ENCODE data around the gene PANX2. TPM values are rescaled to one million over a fixed set of nuclear protein-coding genes. Genes with fewer than 3 reads are reported as not detected.
A peak's percentile ranks its signal among the peaks of the same experiment; 100 is the strongest.

The PANX2 gene
- total and polyA plus RNA-seq, 2 of the 13 experiments (the other 11 are each of a cell fraction or from before 2014, with no cell fraction given), result 0.15 to 1.1 TPM

DNA sequence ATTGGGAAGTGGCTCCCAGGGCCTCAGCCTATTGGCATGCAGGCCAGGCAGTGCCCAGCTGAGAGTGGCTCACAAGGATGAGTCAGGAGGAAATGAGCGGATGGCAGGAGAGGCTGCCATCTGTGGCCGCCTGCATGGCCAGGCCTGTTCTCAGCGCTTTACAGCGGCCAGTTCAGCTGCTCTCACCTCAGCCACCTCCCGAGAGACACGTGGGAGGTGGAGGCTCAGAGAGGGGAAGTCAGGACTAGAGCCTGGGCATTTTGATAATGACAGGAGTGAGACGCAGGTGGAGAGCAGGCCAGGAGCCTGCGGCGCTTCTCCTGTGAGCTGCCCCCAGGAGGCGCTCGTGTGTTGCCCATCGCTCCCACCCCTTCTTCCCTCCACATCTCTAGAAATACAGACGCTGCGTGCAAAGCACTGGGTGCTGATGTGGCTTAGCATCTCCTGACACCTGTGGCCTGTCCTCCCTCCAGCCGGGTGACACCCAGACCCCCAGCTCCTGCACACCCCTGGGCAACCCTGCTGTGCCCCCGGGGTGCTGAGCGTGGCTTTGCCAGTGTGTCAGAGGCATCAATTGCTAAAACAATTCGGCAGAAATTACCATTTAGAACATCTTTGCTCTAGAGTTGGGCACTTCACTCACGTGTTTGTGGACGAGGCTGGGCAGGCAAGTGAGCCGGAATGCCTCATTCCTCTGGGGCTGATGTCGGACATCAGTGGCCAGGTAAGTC is 21.4 kb upstream of the PANX2 start (continued):
- TF ChIP-seq MXI1 (IDR thresholded peaks at IDR 0.05; ENCODE audit: borderline replicate concordance, low read depth, low read length) (peak; percentile 26; the same call in 1 of the 3 replicates), NCOA1 (CRISPR knock-in tag; IDR thresholded peaks at IDR 0.05) (no peak), HMGXB4 (CRISPR knock-in tag; IDR thresholded peaks at IDR 0.05; ENCODE audit: borderline replicate concordance in 1 of 2, low read depth in 1 of 2) (peak; percentile 41 to 53; a peak in 1 of 4 replicates), ZNF704 (CRISPR knock-in tag; IDR thresholded peaks at IDR 0.05; ENCODE audit: borderline replicate concordance) (no peak), BCL6 (CRISPR knock-in tag; IDR thresholded peaks at IDR 0.05) (no peak), ZNF724P (CRISPR knock-in tag; IDR thresholded peaks at IDR 0.05; ENCODE audit: borderline replicate concordance) (no peak), HOXA3 (CRISPR knock-in tag; IDR thresholded peaks at IDR 0.05) (peak; percentile 49; the same call in 1 of the 2 replicates), ZSCAN25 (CRISPR knock-in tag; IDR thresholded peaks at IDR 0.05) (0 out of 2 replicates have a peak, but pooled peaks have one; percentile 41), SOX5 (CRISPR knock-in tag; IDR thresholded peaks at IDR 0.05; ENCODE audit: borderline replicate concordance) (0 out of 2 replicates have a peak, but pooled peaks have one; percentile 16), ZFP36L1 (CRISPR knock-in tag; IDR thresholded peaks at IDR 0.05) (no peak), HDAC2 (CRISPR knock-in tag; IDR thresholded peaks at IDR 0.05) (0 out of 2 replicates have a peak, but pooled peaks have one; percentile 38), KLF15 (CRISPR knock-in tag; IDR thresholded peaks at IDR 0.05; ENCODE audit: borderline replicate concordance) (0 out of 2 replicates have a peak, but pooled peaks have one; percentile 41), MXD4 (CRISPR knock-in tag; IDR thresholded peaks at IDR 0.05) (0 out of 2 replicates have a peak, but pooled peaks have one; percentile 43), ZNF782 (CRISPR knock-in tag; IDR thresholded peaks at IDR 0.05; ENCODE audit: borderline replicate concordance) (no peak), SP1 (IDR thresholded peaks at IDR 0.05) (no peak), SP1 (CRISPR knock-in tag; IDR thresholded peaks at IDR 0.05) (no peak), ZNF17 (CRISPR knock-in tag; IDR thresholded peaks at IDR 0.05) (no peak), ZNF720 (CRISPR knock-in tag; IDR thresholded peaks at IDR 0.05) (no peak), ZNF781 (CRISPR knock-in tag; IDR thresholded peaks at IDR 0.05; ENCODE audit: borderline replicate concordance, not compliant biosample characterization) (no peak)
- TF ChIP-seq, protein P1, sequence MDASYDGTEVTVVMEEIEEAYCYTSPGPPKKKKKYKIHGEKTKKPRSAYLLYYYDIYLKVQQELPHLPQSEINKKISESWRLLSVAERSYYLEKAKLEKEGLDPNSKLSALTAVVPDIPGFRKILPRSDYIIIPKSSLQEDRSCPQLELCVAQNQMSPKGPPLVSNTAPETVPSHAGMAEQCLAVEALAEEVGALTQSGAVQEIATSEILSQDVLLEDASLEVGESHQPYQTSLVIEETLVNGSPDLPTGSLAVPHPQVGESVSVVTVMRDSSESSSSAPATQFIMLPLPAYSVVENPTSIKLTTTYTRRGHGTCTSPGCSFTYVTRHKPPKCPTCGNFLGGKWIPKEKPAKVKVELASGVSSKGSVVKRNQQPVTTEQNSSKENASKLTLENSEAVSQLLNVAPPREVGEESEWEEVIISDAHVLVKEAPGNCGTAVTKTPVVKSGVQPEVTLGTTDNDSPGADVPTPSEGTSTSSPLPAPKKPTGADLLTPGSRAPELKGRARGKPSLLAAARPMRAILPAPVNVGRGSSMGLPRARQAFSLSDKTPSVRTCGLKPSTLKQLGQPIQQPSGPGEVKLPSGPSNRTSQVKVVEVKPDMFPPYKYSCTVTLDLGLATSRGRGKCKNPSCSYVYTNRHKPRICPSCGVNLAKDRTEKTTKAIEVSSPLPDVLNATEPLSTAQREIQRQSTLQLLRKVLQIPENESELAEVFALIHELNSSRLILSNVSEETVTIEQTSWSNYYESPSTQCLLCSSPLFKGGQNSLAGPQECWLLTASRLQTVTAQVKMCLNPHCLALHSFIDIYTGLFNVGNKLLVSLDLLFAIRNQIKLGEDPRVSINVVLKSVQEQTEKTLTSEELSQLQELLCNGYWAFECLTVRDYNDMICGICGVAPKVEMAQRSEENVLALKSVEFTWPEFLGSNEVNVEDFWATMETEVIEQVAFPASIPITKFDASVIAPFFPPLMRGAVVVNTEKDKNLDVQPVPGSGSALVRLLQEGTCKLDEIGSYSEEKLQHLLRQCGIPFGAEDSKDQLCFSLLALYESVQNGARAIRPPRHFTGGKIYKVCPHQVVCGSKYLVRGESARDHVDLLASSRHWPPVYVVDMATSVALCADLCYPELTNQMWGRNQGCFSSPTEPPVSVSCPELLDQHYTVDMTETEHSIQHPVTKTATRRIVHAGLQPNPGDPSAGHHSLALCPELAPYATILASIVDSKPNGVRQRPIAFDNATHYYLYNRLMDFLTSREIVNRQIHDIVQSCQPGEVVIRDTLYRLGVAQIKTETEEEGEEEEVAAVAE (CRISPR knock-in tag; IDR thresholded peaks at IDR 0.05; ENCODE audit: borderline replicate concordance), result no peak
- TF ChIP-seq, protein P2, sequence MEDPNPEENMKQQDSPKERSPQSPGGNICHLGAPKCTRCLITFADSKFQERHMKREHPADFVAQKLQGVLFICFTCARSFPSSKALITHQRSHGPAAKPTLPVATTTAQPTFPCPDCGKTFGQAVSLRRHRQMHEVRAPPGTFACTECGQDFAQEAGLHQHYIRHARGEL (CRISPR knock-in tag; IDR thresholded peaks at IDR 0.05), result no peak
- TF ChIP-seq, protein P3, sequence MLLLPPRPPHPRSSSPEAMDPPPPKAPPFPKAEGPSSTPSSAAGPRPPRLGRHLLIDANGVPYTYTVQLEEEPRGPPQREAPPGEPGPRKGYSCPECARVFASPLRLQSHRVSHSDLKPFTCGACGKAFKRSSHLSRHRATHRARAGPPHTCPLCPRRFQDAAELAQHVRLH (CRISPR knock-in tag; IDR thresholded peaks at IDR 0.05; ENCODE audit: borderline replicate concordance, low read depth), result 0 out of 2 replicates have a peak, but pooled peaks have one; percentile 32

Measured in HepG2 (cell line).